ENCODE results near the gene DOK1. TPM values are rescaled to one million over a fixed set of nuclear protein-coding genes. Genes with fewer than 3 reads are reported as not detected.

The DOK1 gene
- total RNA-seq, 1 donor from 2014 or later, result 23.6 TPM

DNA sequence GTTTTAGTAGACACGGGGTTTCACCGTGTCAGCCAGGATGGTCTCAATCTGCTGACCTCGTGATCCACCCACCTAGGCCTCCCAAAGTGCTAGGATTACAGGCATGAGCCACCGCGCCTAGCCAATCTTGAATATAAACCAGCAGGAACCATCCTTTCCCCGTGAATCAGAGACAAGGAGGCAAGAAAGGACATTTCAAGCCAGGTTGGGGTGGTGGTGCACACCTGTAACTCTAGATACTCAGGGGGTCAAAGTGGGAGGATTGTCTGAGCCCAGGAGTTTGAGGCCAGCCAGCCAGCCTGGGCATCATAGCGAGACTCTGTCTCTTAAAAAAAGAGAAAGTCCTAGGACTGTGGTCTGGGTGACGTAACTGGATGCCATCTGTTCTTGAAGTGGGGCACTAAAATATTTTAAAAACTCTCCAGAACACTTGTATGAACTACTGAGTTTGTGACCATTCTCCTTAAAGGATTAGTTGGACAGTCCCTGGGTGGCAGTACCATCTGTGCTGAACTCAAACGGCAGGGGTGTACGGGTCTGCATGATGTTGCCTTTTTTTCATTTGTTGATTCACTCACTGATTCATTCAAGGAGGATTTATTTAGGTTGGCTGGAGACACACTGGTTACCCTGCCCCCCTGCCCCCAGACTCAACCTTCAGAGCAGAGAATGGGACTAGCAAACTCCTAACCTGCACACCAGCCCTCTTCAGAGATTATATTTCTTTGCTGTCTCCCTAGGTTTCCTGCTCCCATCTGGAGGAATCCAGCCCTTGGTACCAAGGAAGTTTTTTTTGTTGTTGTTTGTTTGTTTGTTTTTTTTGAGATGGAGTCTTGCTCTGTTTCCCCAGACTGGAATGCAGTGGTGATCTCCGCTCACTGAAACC, 43.2 kb upstream of the DOK1 start:
- TF ChIP-seq, protein P1, sequence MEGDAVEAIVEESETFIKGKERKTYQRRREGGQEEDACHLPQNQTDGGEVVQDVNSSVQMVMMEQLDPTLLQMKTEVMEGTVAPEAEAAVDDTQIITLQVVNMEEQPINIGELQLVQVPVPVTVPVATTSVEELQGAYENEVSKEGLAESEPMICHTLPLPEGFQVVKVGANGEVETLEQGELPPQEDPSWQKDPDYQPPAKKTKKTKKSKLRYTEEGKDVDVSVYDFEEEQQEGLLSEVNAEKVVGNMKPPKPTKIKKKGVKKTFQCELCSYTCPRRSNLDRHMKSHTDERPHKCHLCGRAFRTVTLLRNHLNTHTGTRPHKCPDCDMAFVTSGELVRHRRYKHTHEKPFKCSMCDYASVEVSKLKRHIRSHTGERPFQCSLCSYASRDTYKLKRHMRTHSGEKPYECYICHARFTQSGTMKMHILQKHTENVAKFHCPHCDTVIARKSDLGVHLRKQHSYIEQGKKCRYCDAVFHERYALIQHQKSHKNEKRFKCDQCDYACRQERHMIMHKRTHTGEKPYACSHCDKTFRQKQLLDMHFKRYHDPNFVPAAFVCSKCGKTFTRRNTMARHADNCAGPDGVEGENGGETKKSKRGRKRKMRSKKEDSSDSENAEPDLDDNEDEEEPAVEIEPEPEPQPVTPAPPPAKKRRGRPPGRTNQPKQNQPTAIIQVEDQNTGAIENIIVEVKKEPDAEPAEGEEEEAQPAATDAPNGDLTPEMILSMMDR (IDR thresholded peaks at IDR 0.05; ENCODE audit: insufficient read depth, low read length, poor library complexity, severe bottlenecking), result no peak
- DNase-seq (ENCODE audit: low read depth), result no peak
- no peaks in the 10 kb centered on the region for H3K36me3 ChIP-seq (ENCODE audit: control insufficient read depth, insufficient read depth, low read length)
- H3K4me3 ChIP-seq (ENCODE audit: low read depth, low read length), result no peak overlapping the region
- H3K27me3 ChIP-seq (ENCODE audit: control insufficient read depth, insufficient read depth, low read length), result peaks cover 56% of the 10 kb centered on the region

DNA sequence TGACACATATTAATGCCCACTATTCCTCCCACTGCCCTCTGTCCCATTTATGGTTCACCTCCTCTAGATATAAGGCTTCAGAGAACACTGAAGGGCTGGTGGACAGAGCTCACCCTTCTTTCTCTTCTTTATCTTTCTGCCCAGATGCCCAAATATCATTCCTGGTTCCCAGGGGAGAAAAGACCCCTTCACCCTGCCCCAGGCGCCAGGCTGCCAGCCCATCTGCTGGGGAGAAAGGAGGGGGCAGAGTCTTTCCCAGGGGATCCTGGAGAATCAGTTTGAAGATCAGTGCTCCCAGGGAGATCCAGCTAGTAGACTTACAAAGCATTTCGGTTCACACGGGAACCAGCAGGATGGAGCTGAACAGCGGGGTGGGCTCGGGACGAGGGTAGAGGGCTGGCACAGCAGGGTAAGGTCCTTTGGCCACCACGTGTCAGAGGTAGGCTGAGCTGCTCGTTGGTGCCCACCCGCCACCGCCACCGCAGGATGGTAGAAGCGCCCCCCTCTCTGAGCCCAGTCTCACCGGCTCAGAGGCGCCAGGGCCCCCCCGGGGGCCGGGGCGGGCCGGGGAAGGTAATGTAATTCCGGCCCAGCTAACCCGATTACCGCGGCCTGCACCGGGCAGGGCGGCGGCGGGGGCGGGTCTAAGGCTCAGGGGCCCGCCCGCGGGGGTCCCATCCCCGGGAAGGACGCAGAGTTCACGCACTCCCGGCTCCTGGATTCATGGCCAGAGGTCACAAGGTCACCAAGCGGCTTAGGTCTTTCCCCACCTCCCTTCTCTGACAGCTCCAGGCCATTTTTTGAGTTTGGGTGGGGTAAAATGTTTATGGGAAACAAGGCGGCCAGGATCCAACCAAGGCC, 41.5 kb upstream of the DOK1 start:
- DNase-seq (ENCODE audit: low read depth), result no peak
- Histone ChIP-seq H3K4me3 (ENCODE audit: low read depth, low read length) (no peak overlapping the region), H3K27me3 (ENCODE audit: control insufficient read depth, insufficient read depth, low read length) (peaks cover 67% of the 10 kb centered on the region), H3K36me3 (ENCODE audit: control insufficient read depth, insufficient read depth, low read length) (no peaks in the 10 kb centered on the region)
- TF ChIP-seq, protein P1 (IDR thresholded peaks at IDR 0.05; ENCODE audit: insufficient read depth, low read length, poor library complexity, severe bottlenecking), result no peak

DNA sequence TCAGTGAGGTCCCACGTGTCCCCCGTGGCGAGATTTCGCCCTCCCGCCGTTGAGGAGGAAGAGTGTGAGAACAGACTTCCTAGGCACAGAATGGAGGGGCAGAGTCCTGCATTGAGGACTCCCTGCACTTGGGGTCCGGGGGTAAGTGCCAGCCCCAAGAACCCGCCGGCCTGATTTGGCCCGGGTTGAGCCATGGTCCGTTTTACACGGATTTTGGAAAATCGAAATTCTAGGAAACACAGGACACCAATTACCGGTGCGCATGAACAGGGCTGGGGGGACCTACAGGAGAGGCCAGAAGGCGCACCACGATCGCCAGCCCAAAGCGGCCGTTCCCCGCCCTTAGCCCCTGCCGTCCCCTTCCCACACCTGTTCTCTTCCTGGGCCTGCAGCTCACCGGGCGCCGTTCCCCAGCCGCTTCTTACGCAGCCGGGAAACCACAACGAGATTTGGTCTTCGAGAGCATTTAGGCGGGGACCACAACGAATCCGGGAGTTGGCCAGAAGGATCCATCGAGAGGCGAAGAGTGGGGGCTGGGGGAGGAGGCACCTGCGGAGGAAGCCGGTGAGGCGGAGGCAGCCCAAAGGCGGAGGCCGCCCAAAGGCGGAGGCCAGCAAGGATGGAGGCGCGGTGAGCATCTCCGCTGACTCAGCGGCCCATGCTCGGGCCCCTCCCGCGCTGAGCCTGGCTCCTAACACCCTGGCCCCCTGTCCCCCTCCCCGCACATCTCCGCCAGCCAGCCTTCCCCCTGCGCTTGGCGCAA, 40.7 kb upstream of the DOK1 start:
- Histone ChIP-seq H3K4me3 (ENCODE audit: low read depth, low read length) (no peak overlapping the region), H3K36me3 (ENCODE audit: control insufficient read depth, insufficient read depth, low read length) (no peaks in the 10 kb centered on the region), H3K27me3 (ENCODE audit: control insufficient read depth, insufficient read depth, low read length) (peaks cover 73% of the 10 kb centered on the region)
- no peak for DNase-seq (ENCODE audit: low read depth)
- TF ChIP-seq, protein P1 (IDR thresholded peaks at IDR 0.05; ENCODE audit: insufficient read depth, low read length, poor library complexity, severe bottlenecking), result no peak

DNA sequence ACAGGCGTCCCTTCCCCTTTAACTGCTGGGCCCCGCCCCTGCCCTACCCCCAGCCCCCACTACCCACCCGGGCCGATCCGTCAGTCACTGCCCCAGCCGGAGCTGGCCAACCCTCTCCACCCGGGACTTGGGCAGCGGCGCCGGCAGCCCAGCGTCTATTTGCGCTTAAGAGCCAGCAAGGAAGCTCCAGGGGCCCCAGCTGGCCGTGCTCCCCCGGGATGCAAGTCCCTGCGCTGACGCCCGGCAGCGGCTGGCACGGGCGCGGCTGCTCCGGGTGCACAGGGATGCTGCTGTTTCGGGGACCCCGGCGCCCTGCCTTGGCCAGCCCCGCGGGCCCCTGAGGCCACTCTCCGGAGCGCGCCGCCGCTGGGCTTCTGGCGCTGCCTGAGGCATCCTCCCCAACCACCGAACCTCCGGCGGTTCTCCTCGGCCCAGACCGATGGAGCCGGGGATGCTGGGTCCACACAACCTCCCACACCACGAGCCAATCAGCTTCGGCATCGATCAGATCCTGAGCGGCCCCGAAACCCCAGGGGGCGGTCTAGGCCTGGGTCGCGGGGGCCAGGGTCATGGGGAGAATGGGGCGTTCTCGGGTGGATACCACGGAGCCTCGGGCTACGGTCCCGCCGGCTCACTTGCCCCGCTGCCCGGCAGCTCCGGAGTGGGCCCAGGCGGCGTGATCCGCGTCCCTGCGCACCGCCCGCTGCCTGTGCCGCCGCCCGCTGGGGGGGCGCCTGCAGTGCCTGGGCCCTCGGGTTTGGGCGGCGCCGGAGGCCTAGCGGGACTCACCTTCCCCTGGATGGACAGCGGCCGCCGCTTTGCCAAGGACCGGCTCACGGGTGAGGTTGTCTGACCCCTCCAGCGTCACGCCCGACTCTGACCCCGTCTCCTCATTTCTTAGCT, 39.9 kb upstream of the DOK1 start, which contains the start of gene TLX2:
Gene TLX2 (plus strand): TSS at position 83 of the 903 bp plus-strand sequence. CDS start 357 bp downstream, at position 440.
- DNase-seq (ENCODE audit: low read depth), result no peak
- TF ChIP-seq, protein P1 (IDR thresholded peaks at IDR 0.05; ENCODE audit: insufficient read depth, low read length, poor library complexity, severe bottlenecking), result no peak
- H3K4me3 ChIP-seq (ENCODE audit: low read depth, low read length), result no peak within 1 kb of the TSS
- H3K27me3 ChIP-seq (ENCODE audit: control insufficient read depth, insufficient read depth, low read length), result peaks cover 73% of the 10 kb centered on the region
- H3K36me3 ChIP-seq (ENCODE audit: control insufficient read depth, insufficient read depth, low read length), result no peaks in the 10 kb centered on the region
